HuH-7.5 (cell line): ENCODE measurements around the gene ATXN1.

Experiments used
- DNase-seq: peaks from one replicate; pipeline ENCODE4 v3.0.0; 2011; ENCODE audit warnings: low spot score

The ATXN1 gene

GRCh38 chr6:16697437-16698161 lies 63.7 kb downstream of the ATXN1 start:
- DNase-seq: no peak

GRCh38 chr6:16696496-16696895 lies 64.8 kb downstream of the ATXN1 start:
- no peak for DNase-seq

GRCh38 chr6:16694781-16695578 lies 66.3 kb downstream of the ATXN1 start:
- DNase-seq: no peak

DNA sequence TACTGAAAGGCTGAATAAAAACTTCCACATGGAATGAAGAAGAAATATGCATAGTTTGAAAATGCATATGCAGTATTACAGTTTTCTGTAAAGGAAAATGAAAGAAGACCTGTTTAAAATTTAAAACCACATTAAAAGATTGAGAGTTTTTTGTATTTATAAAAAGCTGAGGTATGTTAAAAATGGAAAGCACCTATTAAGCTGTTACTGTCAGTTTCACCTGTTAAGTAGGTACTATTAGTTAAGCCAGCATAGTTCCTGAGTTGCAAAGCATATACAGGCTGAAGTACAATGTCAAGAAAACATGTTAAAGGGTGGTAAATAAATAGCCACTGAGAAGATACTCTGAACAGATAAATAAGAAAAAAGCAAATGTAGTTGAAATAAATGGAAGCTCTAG lies 69.9 kb downstream of the ATXN1 start:
- no peak for DNase-seq

DNA sequence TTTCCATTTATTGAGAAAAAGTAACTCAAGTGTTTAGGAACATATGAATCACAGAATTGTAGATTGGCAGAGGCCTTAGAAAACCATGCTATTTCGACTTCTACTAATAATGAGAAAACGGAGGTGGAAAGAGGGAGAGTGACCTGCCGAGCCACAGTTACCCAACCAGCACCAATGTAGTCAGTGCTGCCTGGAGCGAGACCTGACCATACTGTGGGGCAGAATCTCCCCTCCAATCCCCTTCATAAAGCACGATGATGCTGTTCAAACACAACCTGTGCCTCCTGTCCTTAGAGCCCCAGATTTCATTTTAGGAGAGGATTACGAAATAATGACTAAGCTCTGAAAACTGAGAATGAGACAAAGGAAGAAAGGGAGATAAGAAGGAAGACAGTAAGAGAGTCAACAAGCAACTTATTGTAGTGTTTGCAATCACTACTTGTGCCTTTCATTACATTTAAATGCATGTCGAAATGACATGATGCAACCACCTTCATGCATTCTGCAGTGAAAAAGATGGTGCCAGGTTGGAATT lies 70.6 kb downstream of the ATXN1 start:
- no peak for DNase-seq

- DNase-seq: no peak
Observed at GRCh38 chr6:16689788-16690607, 71.3 kb downstream of the ATXN1 start.

GRCh38 chr6:16688984-16689636 lies 72.2 kb downstream of the ATXN1 start:
- DNase-seq: no peak

DNA sequence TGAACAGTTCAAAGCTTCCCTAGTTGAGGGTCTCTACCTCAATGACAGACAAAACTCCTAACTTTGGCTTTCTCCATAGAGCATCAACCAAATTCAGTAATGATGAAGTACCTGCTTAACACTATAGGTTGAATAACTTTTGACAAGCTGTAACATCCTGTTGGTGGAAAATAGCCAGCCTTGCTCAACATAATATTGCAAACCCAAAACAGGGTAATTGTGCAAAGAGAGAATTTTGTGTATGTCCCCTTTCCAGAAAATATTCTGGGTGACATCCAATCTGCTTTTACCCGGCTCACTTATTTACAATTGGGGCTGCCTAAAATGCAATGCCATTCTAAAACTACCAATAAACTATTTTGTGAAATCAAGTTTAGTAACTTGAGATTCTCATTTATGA lies 72.8 kb downstream of the ATXN1 start:
- no peak for DNase-seq

DNA sequence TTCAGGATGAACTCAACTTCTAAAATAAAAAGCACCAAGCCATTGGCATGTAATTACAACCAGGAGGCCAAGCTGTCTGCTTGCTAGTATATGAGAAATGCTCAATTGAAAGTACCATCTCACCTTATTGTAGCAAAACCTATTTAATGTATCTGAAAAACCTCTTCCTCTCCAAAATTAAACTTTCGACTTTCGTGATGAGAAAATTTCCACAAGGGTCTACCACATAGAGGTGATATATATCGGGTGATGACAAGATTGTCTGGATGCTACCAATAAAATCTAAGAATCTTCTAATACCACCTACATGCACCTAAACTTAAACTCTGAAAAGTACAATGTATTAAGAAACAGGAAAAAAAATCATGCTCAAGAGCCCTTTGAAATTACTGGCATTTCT lies 74.2 kb downstream of the ATXN1 start:
- no peak for DNase-seq

DNA sequence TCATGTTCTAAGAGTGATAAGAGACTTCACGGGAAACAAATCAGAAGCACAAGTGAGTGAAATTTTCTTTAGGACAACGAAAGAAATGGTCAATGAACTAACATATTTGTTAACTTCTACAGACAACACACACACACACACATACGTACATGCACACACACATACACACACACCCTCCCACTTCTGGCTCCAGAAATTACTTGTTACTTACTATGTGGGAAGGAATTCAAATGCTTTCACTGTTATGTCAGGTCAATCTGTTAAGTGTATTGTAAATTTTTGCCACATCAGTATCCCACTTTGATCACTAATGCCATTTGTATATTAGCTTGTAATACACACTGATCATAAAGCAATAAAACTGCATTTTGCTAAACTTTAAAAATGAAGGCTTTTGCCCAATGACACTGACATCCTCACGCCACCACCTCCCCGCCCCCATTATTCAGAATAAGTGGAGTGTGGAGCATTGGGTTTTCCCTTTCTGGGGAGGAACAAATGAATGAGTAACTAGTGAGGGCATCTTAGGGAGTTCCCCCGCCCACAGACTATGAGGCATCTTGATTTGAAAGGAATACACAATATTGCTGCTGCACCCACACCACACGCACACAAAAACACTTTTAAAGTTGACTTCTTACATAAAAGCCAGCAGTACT lies 76.2 kb downstream of the ATXN1 start:
- DNase-seq: no peak

DNA sequence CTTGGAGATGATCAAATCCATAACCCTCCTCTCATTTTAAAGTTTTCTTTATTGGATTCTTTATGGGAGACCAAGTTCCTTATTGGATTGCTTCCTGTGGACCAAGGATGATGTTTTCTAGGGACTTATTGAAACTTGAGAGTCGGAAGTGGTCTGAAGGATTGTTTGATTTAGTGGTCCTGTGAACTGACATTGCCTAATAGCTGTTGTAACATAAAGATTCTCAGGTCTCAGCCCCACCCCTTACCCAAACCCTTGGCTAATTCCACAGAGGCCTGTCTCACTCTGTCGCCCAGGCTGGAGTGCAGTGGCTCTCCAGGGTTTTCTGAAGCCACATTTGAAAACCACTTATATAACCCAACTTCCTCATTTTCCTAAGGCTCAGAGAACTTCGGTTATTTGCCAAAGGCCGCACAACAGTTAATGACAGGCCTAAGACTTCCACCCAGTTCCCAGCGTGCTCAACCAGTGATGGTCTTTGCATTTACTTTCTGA lies 77.0 kb downstream of the ATXN1 start:
- no peak for DNase-seq

- no peak for DNase-seq
Observed at GRCh38 chr6:16683641-16684194, 77.5 kb downstream of the ATXN1 start.

DNA sequence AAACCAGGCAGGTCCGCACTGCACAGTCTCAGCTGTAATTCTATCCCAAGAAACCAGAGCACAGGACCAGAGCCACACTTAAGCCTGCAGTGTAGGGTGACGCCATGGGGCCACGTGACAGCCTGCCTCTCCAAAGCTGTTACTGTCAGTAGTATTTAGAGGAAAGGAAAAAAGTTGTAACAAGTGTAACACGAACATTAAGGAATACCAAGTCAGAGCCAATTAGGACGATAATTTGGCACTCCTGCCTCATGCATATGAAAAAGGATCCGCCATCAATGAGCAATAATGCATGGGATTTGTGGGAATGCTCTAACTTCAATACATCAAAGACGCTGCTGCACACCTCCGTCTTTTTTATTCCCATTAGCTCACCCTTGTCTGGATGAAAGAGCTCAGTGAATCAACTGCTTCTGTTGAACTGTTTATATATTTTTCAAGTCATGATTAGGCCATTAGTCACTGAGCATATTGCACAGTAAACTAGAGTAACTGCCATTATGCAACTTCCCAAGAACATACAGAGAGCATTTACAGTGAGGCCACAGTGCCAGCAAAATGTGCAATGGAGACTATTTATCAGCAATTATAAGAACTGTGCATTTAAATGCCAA lies 79.9 kb downstream of the ATXN1 start:
- DNase-seq: no peak

DNA sequence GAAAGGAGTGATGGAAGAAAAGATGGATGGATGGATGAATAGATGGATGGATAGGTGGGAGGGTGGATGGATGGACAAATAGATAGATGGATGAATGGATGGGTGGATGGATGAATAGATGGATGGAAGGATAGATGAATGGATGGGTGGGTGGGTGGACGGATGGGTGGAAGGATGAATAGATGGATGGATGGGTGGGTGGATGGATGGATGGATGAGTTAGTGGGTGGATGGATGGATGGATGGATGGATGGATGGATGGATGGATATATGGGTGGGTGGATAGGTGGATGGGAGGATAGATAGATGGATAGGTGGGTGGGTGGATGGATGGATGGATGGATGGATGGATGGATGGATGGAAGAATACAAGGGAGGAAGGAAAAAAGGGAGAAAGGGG lies 82.2 kb downstream of the ATXN1 start:
- DNase-seq: no peak

GRCh38 chr6:16677458-16677857 lies 83.8 kb downstream of the ATXN1 start:
- DNase-seq: no peak

DNA sequence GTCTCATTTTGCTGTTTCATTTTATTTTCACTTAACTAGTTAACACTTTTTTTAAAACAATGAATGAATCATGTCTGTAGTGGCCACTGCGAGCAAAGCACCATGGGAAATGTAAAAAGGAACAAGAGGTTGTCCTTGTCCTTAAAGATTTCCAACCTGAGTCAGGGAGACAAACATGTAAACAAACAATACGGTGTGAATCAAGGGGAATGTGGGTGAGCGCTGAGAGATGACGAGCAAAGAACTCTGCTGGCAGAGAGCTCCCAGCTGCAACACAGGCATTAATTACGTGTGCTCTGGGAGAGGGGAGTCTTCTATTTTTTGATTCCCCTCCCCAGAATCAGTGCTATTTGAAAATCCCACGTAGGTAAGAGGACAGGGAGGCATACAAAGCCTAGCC lies 84.3 kb downstream of the ATXN1 start:
- no peak for DNase-seq

GRCh38 chr6:16676376-16676775 lies 84.9 kb downstream of the ATXN1 start:
- DNase-seq: no peak

DNA sequence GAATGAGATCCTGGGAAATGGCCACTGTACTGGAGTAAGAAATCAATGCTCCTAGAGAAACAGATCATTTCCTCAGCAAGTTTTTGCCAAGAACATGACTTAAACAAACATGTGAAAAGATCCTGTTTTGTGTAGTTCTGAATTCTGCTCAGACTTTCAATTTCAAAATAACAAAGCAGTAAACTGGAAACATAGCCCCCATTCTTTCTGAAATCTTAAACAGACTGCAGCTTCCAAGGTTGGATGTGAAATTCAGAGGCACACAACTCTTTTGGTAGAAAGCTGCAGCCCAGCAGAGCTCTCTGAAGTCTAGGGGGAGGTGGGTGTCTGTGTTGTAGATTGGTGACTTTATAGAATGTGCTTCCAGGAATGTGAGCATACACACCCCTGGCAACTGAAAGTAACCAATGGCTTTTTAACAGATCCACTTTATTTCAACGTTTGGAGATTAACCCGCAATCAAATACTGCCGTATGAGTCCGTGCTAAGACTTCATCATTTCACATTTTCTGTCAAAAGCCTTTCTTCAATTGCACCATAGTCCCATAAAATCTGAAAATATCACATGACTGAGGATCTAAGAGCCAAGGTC lies 86.4 kb downstream of the ATXN1 start:
- no peak for DNase-seq

GRCh38 chr6:16673011-16673797 lies 88.1 kb downstream of the ATXN1 start:
- DNase-seq: no peak
